HG02973 (cell line): Measurements from ENCODE around the gene TCN1.
"Not testable (repeated sequence)": the region's sequence is repeated elsewhere in the genome, so short reads cannot be mapped to it uniquely, and the experiment has no call there.

Experiments
- ATAC-seq: cut with Tn5 transposase; IDR thresholded peaks from one replicate; pipeline ENCODE4 v1.9.1; 2021; ENCODE audit warnings: moderate library complexity; ENCODE audit not compliant: unreplicated experiment

The TCN1 gene

DNA sequence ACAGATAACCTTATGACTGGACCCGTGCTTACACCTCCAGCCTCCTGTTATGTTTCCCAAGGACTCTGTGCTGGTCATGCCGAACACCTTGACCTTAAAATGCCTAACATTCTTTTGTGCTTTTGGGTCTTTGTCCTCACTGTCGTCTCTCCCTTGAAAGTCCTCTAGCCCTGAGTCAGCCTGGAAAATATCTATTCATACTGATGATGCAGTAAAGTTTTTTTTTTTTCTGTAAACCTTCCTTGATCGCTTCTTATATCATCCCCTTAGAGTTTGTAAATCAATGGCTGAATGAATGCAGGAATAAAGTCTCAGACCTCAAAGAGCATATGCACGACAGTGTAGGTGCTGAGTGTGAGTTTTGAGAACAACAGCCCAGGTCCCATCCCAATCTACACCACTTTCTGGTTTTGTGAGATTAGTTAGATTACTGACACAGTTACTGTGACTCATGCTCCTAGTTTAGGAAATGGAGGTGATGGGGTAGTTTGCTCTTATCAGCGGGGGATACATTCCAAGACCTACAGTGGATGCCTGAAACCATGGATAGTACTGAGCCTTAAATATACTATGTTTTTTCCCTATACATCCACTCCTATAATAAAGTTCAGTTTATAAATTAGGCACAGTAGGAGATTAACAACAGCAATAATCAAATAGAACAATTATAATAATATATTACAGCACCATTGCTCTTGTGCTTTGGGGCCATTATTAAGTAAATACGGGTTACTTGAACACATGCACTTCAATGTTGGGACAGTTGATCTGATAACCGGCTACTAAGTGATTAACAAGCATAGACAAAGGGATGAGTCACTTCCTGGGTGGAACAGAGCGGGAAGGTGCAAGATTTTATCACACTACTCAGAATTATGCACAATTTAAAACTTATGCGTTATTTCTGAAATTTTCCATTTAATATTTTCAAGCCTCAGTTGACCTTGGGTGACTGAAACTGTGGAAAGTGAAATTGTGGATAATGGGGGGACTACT lies 8.6 kb downstream of the TCN1 start:
- ATAC-seq: no peak

DNA sequence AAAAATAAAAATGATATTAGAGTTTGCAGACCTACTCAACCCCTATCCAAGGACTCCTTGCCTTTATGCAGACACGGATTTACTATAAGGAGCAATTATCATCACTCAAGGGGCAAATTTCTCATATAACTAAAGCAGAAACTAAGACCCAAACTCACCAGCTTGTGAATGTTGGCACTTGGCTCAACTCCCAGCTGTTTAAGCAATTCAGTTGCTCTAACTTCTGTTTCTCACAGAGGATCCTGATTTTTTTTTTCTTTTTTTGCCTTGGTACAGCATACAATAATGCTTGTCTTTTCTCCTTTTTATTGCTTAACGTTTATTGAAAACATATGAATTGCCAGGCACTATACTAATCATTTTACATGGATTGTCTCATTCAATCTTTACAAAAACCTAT lies 11.4 kb downstream of the TCN1 start:
- no peak for ATAC-seq

DNA sequence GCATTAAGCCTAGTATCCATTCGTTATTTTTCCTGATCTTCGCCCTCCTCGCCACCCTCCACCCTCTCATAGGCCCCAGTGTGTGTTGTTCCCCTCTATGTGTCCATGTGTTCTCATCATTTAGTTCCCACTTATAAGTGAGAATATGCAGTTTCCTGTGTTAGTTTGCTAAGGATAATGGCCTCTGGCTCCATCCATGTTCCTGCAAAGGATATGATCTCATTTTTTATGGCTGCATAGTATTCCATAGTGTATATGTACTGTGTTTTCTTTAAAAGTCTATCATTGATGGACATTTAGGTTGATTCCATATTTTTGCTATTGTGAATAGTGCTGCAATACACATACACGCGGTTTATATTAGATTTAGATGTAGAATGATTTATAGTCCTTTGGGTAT lies 14.9 kb downstream of the TCN1 start:
- ATAC-seq: not testable (repeated sequence)

DNA sequence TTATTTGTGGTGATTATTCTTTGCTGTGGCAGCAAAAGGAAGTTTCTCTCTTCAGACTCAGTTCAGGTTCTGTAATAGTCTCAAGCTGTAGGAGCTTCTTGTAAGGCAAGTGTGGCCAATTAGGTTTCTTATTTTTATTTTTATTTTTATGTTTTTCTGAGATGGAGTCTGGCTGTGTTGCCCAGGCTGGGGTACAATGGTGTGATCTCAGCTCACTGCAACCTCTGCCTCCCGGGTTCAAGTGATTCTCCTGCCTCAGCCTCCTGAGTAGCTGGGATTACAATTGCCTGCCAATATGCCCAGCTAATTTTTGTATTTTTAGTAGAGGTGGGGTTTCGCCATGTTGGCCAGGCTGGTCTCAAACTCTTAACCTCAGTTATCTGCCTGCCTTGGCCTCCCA lies 16.7 kb downstream of the TCN1 start:
- not testable (repeated sequence) for ATAC-seq

DNA sequence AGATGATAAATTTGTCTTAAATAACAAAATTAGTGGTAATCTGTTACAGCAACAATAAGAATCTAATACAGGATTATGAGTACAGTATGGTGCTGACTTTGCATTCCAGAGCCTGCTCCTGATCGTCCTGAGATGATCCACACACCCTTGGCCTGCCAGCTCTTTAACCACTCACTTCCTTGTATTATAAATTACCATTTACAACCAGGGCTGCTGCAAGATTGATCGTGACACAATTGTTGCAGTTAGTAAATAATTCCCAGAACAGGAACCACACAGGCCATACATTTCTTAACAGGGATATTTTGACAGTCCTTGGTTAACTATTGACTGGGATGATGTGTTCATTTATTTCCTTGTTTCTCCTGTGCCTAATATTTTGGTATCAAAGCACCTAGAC lies 17.2 kb downstream of the TCN1 start:
- no peak for ATAC-seq

DNA sequence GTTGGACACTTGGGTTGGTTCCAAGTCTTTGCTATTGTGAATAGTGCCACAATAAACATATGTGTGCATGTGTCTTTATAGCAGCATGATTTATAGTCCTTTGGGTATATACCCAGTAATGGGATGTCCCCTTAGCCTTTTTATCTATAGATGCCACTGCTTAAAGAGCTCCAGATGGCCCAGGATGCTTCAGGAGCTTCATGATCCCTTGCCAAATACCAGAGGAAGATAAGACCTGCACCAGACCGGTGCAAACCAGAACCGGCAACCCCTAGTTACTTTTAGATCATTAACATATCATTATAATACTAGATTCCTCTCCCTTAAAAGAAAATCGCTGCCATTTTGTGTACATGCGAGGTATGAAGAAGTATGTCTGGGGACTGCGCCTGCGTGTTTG lies 17.8 kb downstream of the TCN1 start:
- ATAC-seq: not testable (repeated sequence)

DNA sequence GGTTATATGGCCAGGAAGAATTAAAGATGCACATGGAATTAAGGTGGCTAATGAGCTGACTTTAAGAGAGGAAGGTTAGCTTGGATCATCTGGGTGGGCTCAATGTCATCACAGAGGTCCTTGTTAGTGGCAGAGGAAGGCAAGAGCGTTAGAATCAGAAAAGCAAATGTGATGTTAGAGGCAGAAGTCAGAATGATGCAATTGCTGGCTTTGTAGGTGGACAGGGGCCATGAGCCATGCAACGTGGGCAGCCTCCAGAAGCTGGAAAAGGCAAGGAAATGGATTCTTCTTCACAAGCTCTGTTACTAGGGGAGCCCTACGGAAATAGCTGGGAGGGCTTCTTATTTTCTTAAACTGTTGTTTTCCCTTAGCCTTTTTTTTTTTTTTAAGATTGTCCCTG lies 18.7 kb downstream of the TCN1 start:
- ATAC-seq: no peak

DNA sequence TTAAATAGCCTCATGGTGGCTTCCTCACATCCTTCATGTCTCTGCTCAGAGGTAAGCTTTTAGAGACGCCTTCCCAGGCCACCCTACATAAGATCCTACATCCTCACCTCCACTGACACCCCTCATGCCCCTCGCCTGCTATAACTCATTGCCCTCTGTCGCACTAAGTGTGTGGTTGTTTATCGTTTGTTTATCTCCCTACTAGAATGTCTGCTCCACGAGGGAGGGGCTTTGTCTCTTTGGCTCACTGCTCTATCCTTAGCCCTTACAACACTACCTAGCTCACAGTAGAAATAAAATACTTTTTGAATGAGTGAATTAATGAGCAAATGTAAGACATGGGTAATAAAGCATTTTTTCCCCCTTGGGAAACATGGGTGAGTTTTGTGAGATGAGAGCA lies 19.7 kb downstream of the TCN1 start:
- ATAC-seq: no peak

DNA sequence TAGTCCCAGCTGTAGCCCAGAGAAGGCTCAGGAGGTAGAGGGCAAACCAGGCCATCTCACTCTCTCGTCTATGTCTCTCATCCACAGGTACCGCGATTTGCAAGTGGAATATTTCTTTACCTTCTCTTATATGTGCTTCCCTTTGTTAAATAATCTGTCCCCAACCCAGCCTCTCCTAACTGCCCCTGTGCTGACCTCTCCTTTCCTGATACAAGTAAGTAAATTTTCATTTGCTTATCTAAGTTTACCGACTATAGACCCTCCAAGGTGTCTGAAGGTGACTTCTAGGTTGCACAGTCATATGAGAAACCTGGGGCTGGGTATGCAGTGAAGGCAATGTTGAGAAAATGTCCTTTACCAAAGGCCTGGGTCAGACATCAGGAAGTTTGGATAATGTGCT lies 20.9 kb downstream of the TCN1 start, which contains the start of gene CBLIF:
CBLIF (minus strand) TSS at position 101 of the 400 bp plus-strand sequence; CDS start at position 55, 46 bp downstream.
- ATAC-seq: no peak

DNA sequence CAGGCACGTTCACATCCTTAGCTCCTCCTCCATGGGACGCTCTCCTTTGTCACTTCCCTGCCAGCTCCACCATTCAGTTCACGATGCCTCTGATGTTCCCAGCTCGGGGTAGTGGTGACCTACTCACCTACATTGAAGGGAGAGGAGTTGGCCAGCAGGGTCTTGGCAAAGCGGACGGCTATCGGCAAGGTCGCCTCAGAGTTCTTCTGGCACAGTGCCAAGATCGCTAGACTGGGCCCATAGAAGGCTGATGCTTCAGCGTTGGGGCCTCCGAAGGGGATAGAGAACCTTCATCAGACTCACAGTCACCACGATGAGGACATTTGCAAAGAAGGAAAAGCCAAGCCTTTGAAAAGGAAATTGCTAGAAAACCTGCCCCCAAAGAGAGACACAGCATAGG lies 24.0 kb downstream of the TCN1 start:
- no peak for ATAC-seq

DNA sequence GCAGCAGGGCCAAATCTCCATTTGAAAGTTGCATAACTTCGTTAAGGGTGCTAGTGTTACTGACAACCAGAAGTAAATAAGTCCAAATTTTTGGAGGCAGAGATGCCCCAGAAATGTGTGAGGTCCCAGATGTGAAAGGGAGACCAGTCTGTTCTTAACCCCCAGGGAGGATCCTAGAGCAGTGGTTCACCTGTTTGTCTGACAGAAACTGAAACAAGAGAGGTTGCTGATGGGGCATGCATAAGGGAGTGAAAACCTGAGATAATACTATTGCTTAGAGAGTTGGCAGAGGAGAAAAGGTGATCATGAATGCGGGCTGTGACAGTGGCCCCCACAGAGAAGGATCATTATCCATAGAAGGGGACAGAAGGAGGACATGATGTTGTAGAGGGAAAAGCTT lies 24.8 kb downstream of the TCN1 start:
- no peak for ATAC-seq

DNA sequence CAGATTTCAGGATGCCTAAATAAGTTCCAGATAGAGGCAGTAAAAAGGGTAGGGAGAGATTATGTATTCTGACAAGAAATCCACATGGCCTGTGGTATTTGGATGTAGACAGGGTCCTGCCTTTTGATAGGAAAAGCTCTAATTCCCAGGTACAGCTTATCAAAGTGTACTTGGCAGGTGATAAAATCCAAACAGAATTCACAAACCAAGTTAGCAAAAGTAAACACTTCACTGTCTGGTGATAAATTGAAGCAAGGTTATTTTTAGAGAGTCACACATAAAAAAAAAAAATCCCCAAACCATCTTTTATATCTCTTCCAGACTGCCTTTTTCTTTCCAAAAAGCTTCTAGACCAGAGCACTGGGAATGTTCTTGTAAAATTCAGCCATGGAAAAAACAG lies 26.7 kb downstream of the TCN1 start:
- no peak for ATAC-seq

DNA sequence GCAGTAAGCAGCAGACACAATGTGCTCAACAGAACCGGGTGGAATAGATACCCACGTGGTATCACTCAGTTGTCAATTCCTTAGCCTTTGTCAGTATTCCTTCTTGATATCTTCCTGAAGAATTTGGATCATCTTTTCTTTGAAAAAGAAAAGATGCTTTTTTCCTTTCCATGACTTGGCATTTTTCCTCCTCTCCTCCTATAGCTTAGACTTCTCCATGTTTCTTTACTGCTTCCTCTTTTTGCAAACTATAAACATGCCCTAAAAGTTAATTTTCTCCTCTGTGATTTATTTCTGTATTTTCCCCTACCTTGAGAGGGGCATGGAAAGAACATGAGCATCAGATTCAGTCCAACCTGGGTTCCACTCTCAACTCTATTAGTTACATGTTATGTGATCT lies 32.7 kb downstream of the TCN1 start:
- no peak for ATAC-seq

DNA sequence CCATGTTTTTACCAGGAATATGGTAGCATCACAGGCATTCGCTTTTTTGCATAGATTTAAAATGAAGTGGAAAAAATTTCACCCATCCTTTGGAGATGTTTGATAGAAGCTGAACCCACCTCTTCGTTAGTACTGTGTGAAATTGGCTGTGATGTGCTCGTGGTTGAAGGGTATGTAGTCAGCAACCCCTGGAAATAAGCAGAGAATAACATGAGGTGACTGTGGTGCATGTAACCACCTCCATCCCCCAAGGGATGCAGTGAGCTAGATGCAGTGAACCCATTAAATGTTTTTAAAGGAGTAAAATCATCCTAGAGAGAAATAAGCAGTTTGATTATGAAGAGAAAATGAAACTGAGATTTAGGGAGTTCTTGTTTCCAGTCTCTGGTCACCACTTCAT lies 36.9 kb downstream of the TCN1 start:
- no peak for ATAC-seq

DNA sequence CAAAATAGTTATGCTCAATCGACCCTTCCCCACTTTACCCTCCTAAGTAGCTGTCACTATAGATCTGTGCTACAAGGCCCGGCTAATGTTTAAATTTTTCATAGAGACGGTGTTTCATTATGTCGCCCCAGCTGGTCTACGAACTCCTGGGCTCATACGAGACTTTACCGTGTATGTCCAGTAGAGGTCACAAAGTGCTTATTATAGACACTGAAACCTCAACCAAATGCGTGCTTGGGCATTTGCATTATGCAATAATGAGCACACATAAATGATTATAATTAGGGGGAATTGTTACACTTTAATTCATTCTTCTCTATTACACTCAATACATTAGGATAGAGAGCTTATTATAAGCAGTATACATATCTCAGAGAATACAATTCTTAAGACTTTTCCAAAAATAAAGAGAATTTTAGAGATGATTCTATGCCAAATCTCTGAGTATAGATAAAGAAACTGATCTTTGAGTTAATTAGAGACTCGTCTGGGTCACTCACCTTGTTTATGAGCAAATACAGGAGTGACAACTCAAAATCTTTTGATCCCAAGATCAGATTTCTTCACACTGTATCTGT lies 43.2 kb downstream of the TCN1 start:
- ATAC-seq: no peak

DNA sequence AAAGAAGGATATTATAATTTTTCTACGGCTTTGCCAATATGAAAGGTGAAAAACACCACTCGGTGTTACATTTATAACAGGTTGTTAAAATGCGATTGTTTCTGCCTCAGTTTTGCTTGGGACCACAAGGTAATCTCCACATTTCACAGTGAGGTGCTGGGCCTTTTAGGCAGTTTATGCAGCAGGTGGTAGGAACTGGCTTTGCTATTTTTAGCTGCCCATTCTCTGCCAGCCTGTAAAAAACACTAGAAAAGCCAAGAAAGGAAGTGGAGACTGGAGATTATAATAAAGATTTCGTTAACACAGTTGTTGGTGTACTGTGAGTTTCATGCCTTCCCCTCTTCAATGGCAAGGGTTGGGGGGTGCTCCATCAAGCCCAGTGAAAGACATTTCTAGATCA lies 47.7 kb downstream of the TCN1 start:
- ATAC-seq: no peak

DNA sequence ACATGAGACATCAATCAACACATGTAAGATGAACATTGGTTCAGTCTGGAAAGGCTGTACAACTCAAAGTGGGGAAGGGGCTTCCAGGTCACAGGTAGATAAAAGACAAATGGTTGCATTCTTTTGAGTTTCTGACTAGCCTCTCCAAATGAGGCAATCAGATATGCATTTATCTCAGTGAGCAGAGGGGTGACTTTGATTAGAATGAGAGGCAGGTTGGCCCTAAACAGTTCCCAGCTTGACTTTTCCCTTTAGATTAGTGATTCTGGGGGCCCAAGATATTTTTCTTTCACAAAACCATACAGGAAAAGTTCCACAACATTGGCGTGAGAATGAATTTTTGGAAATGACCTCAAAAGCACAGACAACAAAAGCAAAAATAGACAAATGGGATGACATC lies 49.9 kb downstream of the TCN1 start:
- ATAC-seq: not testable (repeated sequence)

DNA sequence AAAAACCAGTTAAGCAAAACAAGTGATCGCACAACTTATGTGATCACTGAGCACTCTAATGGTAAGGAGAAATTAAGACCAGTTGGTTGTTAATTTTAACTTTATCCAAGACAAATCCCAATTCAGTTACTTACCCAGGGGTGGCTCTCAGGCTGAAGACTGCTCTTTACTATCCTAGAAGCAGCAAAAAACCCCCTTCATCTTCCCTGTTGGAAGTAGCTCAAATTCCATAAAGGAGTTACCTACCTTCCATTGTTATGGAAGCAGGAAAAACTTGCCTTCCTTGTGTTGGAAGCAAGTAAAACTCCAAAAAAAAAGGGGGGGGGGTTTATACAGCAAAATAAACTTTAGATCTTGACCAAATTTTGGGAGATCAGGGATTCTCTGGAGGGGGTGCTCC lies 50.5 kb downstream of the TCN1 start:
- ATAC-seq: no peak

DNA sequence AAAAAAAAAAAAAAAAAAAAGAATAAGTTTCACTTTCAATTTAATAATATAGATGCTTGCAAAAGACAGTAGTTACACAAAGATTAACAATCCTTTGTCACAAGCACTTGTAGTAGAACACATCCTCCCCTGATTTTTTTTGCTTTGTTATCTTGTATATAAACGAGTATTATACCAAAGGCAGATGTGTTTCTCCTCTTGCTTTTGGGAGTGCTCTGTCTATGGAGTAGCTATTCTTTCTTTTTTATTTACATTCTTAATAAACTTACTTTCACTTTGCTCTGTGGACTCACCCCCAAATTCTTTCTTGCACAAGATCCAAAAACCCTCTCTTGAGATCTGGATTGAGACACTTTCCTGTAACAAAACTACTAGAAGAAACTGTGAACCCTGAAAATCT lies 52.3 kb downstream of the TCN1 start:
- ATAC-seq: no peak

DNA sequence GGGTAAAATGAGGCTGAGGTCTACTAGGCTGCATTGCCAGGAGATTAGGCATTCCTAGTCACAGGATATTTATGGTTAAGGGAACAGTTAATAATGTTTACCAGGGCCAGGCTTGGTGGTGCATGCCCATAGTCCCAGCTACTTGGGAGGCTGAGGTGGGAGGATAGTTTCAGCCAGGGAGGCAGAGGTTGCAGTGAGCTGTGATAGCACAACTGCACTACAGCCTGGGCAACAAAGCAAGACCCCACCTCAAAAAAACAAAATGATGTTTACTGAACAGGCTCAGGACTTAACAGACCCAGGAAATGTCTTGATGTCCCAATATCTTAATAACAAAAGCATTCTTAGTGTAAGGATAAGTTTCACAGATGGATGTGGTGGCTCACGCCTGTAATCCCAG lies 52.9 kb downstream of the TCN1 start:
- ATAC-seq: no peak

DNA sequence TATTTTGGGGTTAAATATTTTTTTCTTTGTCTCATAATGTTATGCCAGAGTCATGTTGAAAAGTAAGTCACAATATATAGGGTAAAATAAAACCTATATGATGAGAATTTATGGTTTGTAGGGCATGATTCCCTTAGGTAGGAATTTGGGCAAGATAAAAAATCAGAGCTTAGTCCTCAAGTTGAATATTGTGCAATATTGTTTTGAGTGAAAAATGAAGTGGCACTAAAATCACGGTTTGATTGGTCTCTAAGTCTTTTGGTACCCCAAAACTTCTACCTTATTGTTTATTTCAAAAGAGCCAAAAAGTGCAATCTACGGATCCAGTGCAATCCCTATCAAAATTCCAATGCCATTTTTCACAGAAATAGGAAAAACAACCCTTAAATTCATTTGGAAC lies 54.1 kb downstream of the TCN1 start:
- ATAC-seq: no peak

DNA sequence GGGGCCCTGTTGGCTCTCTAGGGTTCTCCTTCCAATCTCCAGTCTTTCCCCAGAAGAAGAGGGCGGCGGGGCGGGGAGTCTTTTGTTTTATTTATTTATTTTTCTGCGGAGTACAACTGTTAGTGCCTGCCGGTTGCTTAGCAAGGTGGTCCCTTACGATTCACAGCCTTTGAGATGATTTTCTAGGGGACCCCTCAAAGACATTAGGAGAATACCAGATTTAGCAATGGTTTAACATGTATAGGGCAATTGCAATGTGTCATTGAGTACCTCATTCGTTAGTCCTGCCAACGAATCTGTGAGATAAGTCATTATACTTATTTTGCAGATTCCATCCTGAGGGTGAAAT lies 55.4 kb downstream of the TCN1 start:
- no peak for ATAC-seq
